GM12874 (cell line): ENCODE results near the gene PDE1A.

Experiments
- TF ChIP-seq, protein P1 (sequence below): IDR thresholded peaks from 2 replicates; pipeline ENCODE4 v1.5.1; 2011; ENCODE audit warnings: low read depth, mild to moderate bottlenecking, control low read depth, low read length, moderate library complexity; ENCODE audit not compliant: insufficient read depth

The PDE1A gene

GRCh38 chr2:182226807-182227206, 200.0 kb downstream of the PDE1A start:
- TF ChIP-seq, protein P1, sequence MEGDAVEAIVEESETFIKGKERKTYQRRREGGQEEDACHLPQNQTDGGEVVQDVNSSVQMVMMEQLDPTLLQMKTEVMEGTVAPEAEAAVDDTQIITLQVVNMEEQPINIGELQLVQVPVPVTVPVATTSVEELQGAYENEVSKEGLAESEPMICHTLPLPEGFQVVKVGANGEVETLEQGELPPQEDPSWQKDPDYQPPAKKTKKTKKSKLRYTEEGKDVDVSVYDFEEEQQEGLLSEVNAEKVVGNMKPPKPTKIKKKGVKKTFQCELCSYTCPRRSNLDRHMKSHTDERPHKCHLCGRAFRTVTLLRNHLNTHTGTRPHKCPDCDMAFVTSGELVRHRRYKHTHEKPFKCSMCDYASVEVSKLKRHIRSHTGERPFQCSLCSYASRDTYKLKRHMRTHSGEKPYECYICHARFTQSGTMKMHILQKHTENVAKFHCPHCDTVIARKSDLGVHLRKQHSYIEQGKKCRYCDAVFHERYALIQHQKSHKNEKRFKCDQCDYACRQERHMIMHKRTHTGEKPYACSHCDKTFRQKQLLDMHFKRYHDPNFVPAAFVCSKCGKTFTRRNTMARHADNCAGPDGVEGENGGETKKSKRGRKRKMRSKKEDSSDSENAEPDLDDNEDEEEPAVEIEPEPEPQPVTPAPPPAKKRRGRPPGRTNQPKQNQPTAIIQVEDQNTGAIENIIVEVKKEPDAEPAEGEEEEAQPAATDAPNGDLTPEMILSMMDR = no peak

GRCh38 chr2:182224669-182225068, 202.2 kb downstream of the PDE1A start:
- TF ChIP-seq, protein P1 = no peak

- TF ChIP-seq, protein P1 = no peak
Measured at GRCh38 chr2:182220998-182221397, 205.8 kb downstream of the PDE1A start.

DNA sequence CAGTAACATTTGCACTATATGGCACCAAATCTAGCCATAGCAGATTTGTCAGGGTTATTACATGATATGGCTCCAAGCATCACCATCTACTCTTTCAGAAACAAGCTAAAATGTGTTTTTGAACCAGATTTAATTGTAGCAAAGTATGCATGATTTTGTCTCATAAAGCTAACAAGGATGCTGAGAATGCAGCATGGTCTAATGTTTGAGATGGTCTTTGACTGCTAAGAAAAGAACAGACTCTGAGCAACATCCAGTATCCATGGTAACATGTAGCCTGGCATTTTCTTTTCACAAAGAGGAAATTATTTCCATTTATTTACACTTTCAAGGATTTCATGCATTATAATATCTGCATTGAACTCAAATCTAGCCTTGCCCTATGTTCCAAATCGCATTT, 206.5 kb downstream of the PDE1A start:
- TF ChIP-seq, protein P1 = no peak

GRCh38 chr2:182210669-182211068, 216.2 kb downstream of the PDE1A start:
- TF ChIP-seq, protein P1 = no peak

GRCh38 chr2:182208421-182208820, 218.4 kb downstream of the PDE1A start:
- TF ChIP-seq, protein P1 = no peak

GRCh38 chr2:182207049-182207746, 219.6 kb downstream of the PDE1A start:
- TF ChIP-seq, protein P1 = no peak
